Measurements from ENCODE around the gene GSG1.

Gene GSG1

GRCh38 chr12:13091832-13092231, 11.6 kb downstream of the GSG1 start:
- Histone ChIP-seq H3K27me3 (no peaks in the 10 kb centered on the region), H3K9me3 (no peaks in the 10 kb centered on the region), H3K4me1 (ENCODE audit: control insufficient read depth in 1 of 2, insufficient read depth in 1 of 2, low read depth in 1 of 2, low read length in 1 of 2) (no peaks in the 10 kb centered on the region), H3K27ac (no peak overlapping the region), H3K4me3 (ENCODE audit: low read depth in 1 of 2, low read length in 1 of 2) (no peak overlapping the region), H3K36me3 (no peaks in the 10 kb centered on the region)
- TF ChIP-seq CTCF (IDR thresholded peaks at IDR 0.05) = no peak

- no peaks in the 10 kb centered on the region for H3K27me3 ChIP-seq
- H3K27ac ChIP-seq = no peak overlapping the region
- no peaks in the 10 kb centered on the region for H3K9me3 ChIP-seq
- no peak for TF ChIP-seq CTCF (IDR thresholded peaks at IDR 0.05)
- H3K4me1 ChIP-seq (ENCODE audit: control insufficient read depth in 1 of 2, insufficient read depth in 1 of 2, low read depth in 1 of 2, low read length in 1 of 2) = no peaks in the 10 kb centered on the region
- H3K36me3 ChIP-seq = no peaks in the 10 kb centered on the region
- H3K4me3 ChIP-seq (ENCODE audit: low read depth in 1 of 2, low read length in 1 of 2) = no peak overlapping the region
These were observed 13.4 kb downstream of the GSG1 start for GRCh38 chr12:13090054-13090453.

- Histone ChIP-seq H3K27ac (no peak overlapping the region), H3K4me1 (ENCODE audit: control insufficient read depth in 1 of 2, insufficient read depth in 1 of 2, low read depth in 1 of 2, low read length in 1 of 2) (no peaks in the 10 kb centered on the region), H3K4me3 (ENCODE audit: low read depth in 1 of 2, low read length in 1 of 2) (no peak overlapping the region), H3K27me3 (no peaks in the 10 kb centered on the region), H3K9me3 (no peaks in the 10 kb centered on the region), H3K36me3 (no peaks in the 10 kb centered on the region)
- no peak for TF ChIP-seq CTCF (IDR thresholded peaks at IDR 0.05)
These were observed 15.0 kb downstream of the GSG1 start for GRCh38 chr12:13088496-13088895.

- TF ChIP-seq CTCF (IDR thresholded peaks at IDR 0.05) = no peak
- no peaks in the 10 kb centered on the region for H3K27me3 ChIP-seq
- H3K4me1 ChIP-seq (ENCODE audit: control insufficient read depth in 1 of 2, insufficient read depth in 1 of 2, low read depth in 1 of 2, low read length in 1 of 2) = peaks cover 3 to 5% of the 10 kb centered on the region in 2 experiments
- no peaks in the 10 kb centered on the region for H3K36me3 ChIP-seq
- H3K9me3 ChIP-seq = no peaks in the 10 kb centered on the region
- no peak overlapping the region for H3K27ac ChIP-seq
- no peak overlapping the region for H3K4me3 ChIP-seq (ENCODE audit: low read depth in 1 of 2, low read length in 1 of 2)
These were observed 15.7 kb downstream of the GSG1 start for GRCh38 chr12:13087766-13088165.

GRCh38 chr12:13085968-13086686, 17.3 kb downstream of the GSG1 start:
- no peaks in the 10 kb centered on the region for H3K9me3 ChIP-seq
- no peak overlapping the region for H3K4me3 ChIP-seq (ENCODE audit: low read depth in 1 of 2, low read length in 1 of 2)
- no peaks in the 10 kb centered on the region for H3K36me3 ChIP-seq
- H3K27me3 ChIP-seq = no peaks in the 10 kb centered on the region
- no peak for TF ChIP-seq CTCF (IDR thresholded peaks at IDR 0.05)
- no peak overlapping the region for H3K27ac ChIP-seq
- H3K4me1 ChIP-seq (ENCODE audit: control insufficient read depth in 1 of 2, insufficient read depth in 1 of 2, low read depth in 1 of 2, low read length in 1 of 2) = peaks cover 3 to 9% of the 10 kb centered on the region in 2 experiments

All from neutrophil (primary cell).